H9 (cell line): ENCODE results near the gene GPR25. TPM values are rescaled to one million over a fixed set of nuclear protein-coding genes. Genes with fewer than 3 reads are reported as not detected.

Experiments
- DNase-seq: peaks from one replicate; pipeline ENCODE4 v3.0.0-alpha.2; 2017
- H2AFZ ChIP-seq: one replicate; pipeline ENCODE4 v1.6.1; 2013; ENCODE audit warnings: mild to moderate bottlenecking, low read length, control low read depth, moderate library complexity
- H2AK5ac ChIP-seq: 2 replicates; pipeline ENCODE4 v1.6.1; 2013; ENCODE audit warnings: low read length, control low read depth, mixed read lengths; ENCODE audit not compliant: insufficient read length
- H2BK120ac ChIP-seq: one replicate; pipeline ENCODE4 v1.6.1; 2013; ENCODE audit warnings: low read depth, mild to moderate bottlenecking, low read length, control low read depth, inconsistent platforms; ENCODE audit not compliant: poor library complexity, severe bottlenecking
- H2BK12ac ChIP-seq: 2 replicates; pipeline ENCODE4 v1.6.1; 2013; ENCODE audit warnings: low read length, control low read depth, mixed read lengths, low read depth; ENCODE audit not compliant: insufficient read length
- H2BK15ac ChIP-seq: 2 replicates; pipeline ENCODE4 v1.6.1; 2013; ENCODE audit warnings: low read depth, low read length, control low read depth
- H2BK20ac ChIP-seq: one replicate; pipeline ENCODE4 v1.6.1; 2013; ENCODE audit warnings: low read depth, mild to moderate bottlenecking, low read length, control low read depth, inconsistent platforms; ENCODE audit not compliant: poor library complexity, severe bottlenecking
- H2BK5ac ChIP-seq: 2 replicates; pipeline ENCODE4 v1.6.1; 2013; ENCODE audit warnings: low read length, control low read depth, mixed read lengths; ENCODE audit not compliant: insufficient read length
- H3K14ac ChIP-seq: 2 replicates; pipeline ENCODE4 v1.6.1; 2013; ENCODE audit warnings: low read length, control low read depth; ENCODE audit not compliant: insufficient read depth
- H3K18ac ChIP-seq: 2 replicates; pipeline ENCODE4 v1.6.1; 2013; ENCODE audit warnings: low read depth, mild to moderate bottlenecking, mixed read lengths, low read length, control low read depth; ENCODE audit not compliant: insufficient read length
- H3K23ac ChIP-seq: 2 replicates; pipeline ENCODE4 v1.6.1; 2013; ENCODE audit warnings: low read length, control low read depth, mixed read lengths, low read depth; ENCODE audit not compliant: insufficient read length
- H3K23me2 ChIP-seq: 2 replicates; pipeline ENCODE4 v1.6.1; 2013; ENCODE audit warnings: low read depth, mild to moderate bottlenecking, mixed read lengths, low read length, control low read depth; ENCODE audit not compliant: insufficient read length, poor library complexity, severe bottlenecking
- H3K27ac ChIP-seq: 2 replicates; pipeline ENCODE4 v1.5.1; 2013; ENCODE audit warnings: low read length, control low read depth, mixed read lengths, low read depth; ENCODE audit not compliant: insufficient read length
- H3K27me3 ChIP-seq: 2 replicates; pipeline ENCODE4 v1.6.1; 2013; ENCODE audit warnings: low read length, control low read depth, inconsistent platforms; ENCODE audit not compliant: insufficient read depth
- H3K4ac ChIP-seq: 2 replicates; pipeline ENCODE4 v1.6.1; 2013; ENCODE audit warnings: low read depth, mild to moderate bottlenecking, control low read depth, inconsistent platforms, low read length, moderate library complexity
- H3K4me1 ChIP-seq: 2 replicates; pipeline ENCODE4 v1.6.1; 2013; ENCODE audit warnings: low read length, control low read depth, inconsistent platforms; ENCODE audit not compliant: insufficient read depth
- H3K4me2 ChIP-seq: 2 replicates; pipeline ENCODE4 v1.6.1; 2013; ENCODE audit warnings: low read length, control low read depth, mixed read lengths; ENCODE audit not compliant: insufficient read length, insufficient read depth
- H3K56ac ChIP-seq: 2 replicates; pipeline ENCODE4 v1.6.1; 2013; ENCODE audit warnings: low read depth, mild to moderate bottlenecking, mixed read lengths, low read length, control low read depth; ENCODE audit not compliant: insufficient read length
- H3K79me1 ChIP-seq: 2 replicates; pipeline ENCODE4 v1.6.1; 2013; ENCODE audit warnings: low read depth, mild to moderate bottlenecking, moderate library complexity, low read length, control low read depth, inconsistent platforms; ENCODE audit not compliant: insufficient read depth, poor library complexity, severe bottlenecking
- H3K79me2 ChIP-seq: 2 replicates; pipeline ENCODE4 v1.6.1; 2013; ENCODE audit warnings: low read length, control low read depth, inconsistent platforms; ENCODE audit not compliant: insufficient read depth
- H3K9ac ChIP-seq: 2 replicates; pipeline ENCODE4 v1.6.1; 2013; ENCODE audit warnings: low read length, control low read depth, mixed read lengths; ENCODE audit not compliant: insufficient read length; ENCODE audit errors: extremely low read depth
- H3K9me3 ChIP-seq: one replicate; pipeline ENCODE4 v1.6.1; 2013; ENCODE audit warnings: low read depth, low read length, inconsistent platforms; ENCODE audit not compliant: control insufficient read depth
- H3T11ph ChIP-seq: one replicate; pipeline ENCODE4 v1.6.1; 2013; ENCODE audit warnings: mild to moderate bottlenecking, low read length, control low read depth, inconsistent platforms
- H4K20me1 ChIP-seq: one replicate; pipeline ENCODE4 v1.6.1; 2013; ENCODE audit not compliant: control insufficient read depth, insufficient read length, insufficient read depth
- H4K5ac ChIP-seq: 2 replicates; pipeline ENCODE4 v1.6.1; 2013; ENCODE audit warnings: low read depth, mild to moderate bottlenecking, mixed read lengths, low read length, control low read depth; ENCODE audit not compliant: insufficient read length
- H4K8ac ChIP-seq: replicated peaks from 2 replicates; pipeline ENCODE4 v1.6.1; 2013; ENCODE audit warnings: low read length, control low read depth, mixed read lengths, low read depth; ENCODE audit not compliant: insufficient read length
- H4K91ac ChIP-seq: 2 replicates; pipeline ENCODE4 v1.6.1; 2013; ENCODE audit warnings: low read depth, mild to moderate bottlenecking, moderate library complexity, mixed read lengths, low read length, control low read depth; ENCODE audit not compliant: insufficient read length
- H3K27ac Mint-ChIP-seq, 3 experiments: 2 replicates in 2 of 3; 3 replicates in 1 of 3; pipeline ENCODE4 v1.8.0; 2020 to 2021; ENCODE audit warnings: mixed read lengths in 3 of 3, mild to moderate bottlenecking in 1 of 3, moderate library complexity in 1 of 3
- H3K27me3 Mint-ChIP-seq: 2 replicates; pipeline ENCODE4 v1.8.0; 2021; ENCODE audit warnings: low read depth, mild to moderate bottlenecking, moderate library complexity, mixed read lengths
- H3K36me3 Mint-ChIP-seq, 3 experiments: 2 replicates in 2 of 3; 3 replicates in 1 of 3; pipeline ENCODE4 v1.8.0; 2020 to 2021; ENCODE audit warnings: low read depth in 3 of 3, mixed read lengths in 3 of 3; ENCODE audit not compliant: insufficient read depth in 1 of 3
- H3K4me1 Mint-ChIP-seq, 2 experiments: 2 replicates each; pipeline ENCODE4 v1.8.0; 2020; ENCODE audit warnings: mixed read lengths in 2 of 2
- H3K4me3 Mint-ChIP-seq, 2 experiments: 2 replicates in 1 of 2; 3 replicates in 1 of 2; pipeline ENCODE4 v1.8.0; 2020 to 2021; ENCODE audit warnings: mild to moderate bottlenecking in 2 of 2, mixed read lengths in 2 of 2, moderate library complexity in 1 of 2
- H3K9me3 Mint-ChIP-seq, 2 experiments: 2 replicates in 1 of 2; 3 replicates in 1 of 2; pipeline ENCODE4 v1.8.0; 2020; ENCODE audit warnings: mild to moderate bottlenecking in 2 of 2, mixed read lengths in 2 of 2, moderate library complexity in 1 of 2
- CTCF ChIP-seq: fragments of 200-600 bp; sonication (generic); conservative IDR thresholded peaks from 3 replicates; pipeline ENCODE4 v1.8.0; 2021; ENCODE audit warnings: antibody characterized with exemption, mild to moderate bottlenecking
- WGBS: extraction: QIAGEN DNeasy Blood & Tissue Kit; methylation state at CpG from one replicate; pipeline ENCODE4 v1.1.7; 2013; ENCODE audit warnings: missing lambda C conversion rate, low lambda C conversion rate, mixed read lengths; ENCODE audit not compliant: insufficient read length; ENCODE audit errors: extremely low coverage; 5-methylcytosine and 5-hydroxymethylcytosine counted together
- total RNA-seq: library from RNA; stranded (reverse); gene quantifications from 2 replicates; pipeline ENCODE4 v1.2.1, GENCODE V29; 2021

The GPR25 gene
- total RNA-seq, 1 experiment from 2014 or later, result not detected

- Histone ChIP-seq H3K9ac (no peak overlapping the region), H3K14ac (no peak overlapping the region), H3K56ac (no peak overlapping the region), H3K23me2 (no peaks in the 10 kb centered on the region), H3K27ac (no peak overlapping the region), H2AK5ac (no peak overlapping the region), H4K20me1 (no peaks in the 10 kb centered on the region), H4K91ac (no peak overlapping the region), H3K4ac (no peak overlapping the region), H2BK20ac (no peak overlapping the region), H3K9me3 (no peaks in the 10 kb centered on the region), H3K18ac (no peak overlapping the region), H3K4me2 (no peak overlapping the region), H2BK15ac (no peak overlapping the region), H4K5ac (no peak overlapping the region), H4K8ac (no peak overlapping the region), H3K79me1 (no peaks in the 10 kb centered on the region), H3K23ac (no peak overlapping the region), H3T11ph (no peak overlapping the region), H3K27me3 (no peaks in the 10 kb centered on the region), H2BK12ac (no peak overlapping the region), H2AFZ (no peak overlapping the region), H2BK5ac (no peak overlapping the region), H3K4me1 (peaks cover 4% of the 10 kb centered on the region), H2BK120ac (no peak overlapping the region), H3K79me2 (no peaks in the 10 kb centered on the region)
- Mint-ChIP-seq H3K27me3 (no peaks in the 10 kb centered on the region), H3K4me3 (no peak overlapping the region), H3K27ac (no peak overlapping the region; a peak in 1 of 7 replicates), H3K36me3 (no peaks in the 10 kb centered on the region), H3K4me1 (peaks cover 17 to 21% of the 10 kb centered on the region in 2 experiments), H3K9me3 (no peaks in the 10 kb centered on the region)
- TF ChIP-seq CTCF, result no peak
- DNase-seq, result no peak
- no CpG with 5 or more reads among the region's 3 CpGs for WGBS
These were observed 7.4 kb downstream of the GPR25 start for GRCh38 chr1:200880212-200880611.
